GM12801 (cell line): ENCODE results near the gene CEP112.

Source experiments
- CTCF ChIP-seq: IDR thresholded peaks from one replicate; pipeline ENCODE4 v1.5.1; 2011; ENCODE audit warnings: control low read depth; ENCODE audit not compliant: insufficient read length; ENCODE audit errors: extremely low read depth

The CEP112 gene

GRCh38 chr17:65952015-65952414, 239.9 kb downstream of the CEP112 start:
- TF ChIP-seq CTCF = no peak

GRCh38 chr17:65947831-65948230, 244.1 kb downstream of the CEP112 start:
- no peak for TF ChIP-seq CTCF

DNA sequence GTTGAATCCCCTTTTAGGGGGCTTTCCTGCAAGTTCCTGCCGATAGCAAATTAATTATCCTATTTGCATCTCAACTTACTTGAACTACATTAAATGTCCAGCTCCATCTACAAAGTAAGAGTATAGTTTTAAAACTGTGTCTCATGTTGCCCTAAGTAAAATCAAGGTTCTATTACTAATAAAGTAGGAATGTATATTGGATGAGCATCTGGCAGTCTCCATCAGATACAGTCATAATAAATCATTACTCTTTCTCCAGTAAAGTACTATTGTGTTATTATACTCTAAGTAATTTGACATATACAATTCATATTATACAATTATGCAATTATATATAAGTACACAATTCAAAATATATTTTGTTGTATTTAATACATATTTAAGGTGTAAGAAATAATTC, 249.3 kb downstream of the CEP112 start:
- TF ChIP-seq CTCF = no peak

GRCh38 chr17:65941356-65941899, 250.5 kb downstream of the CEP112 start:
- TF ChIP-seq CTCF = no peak

DNA sequence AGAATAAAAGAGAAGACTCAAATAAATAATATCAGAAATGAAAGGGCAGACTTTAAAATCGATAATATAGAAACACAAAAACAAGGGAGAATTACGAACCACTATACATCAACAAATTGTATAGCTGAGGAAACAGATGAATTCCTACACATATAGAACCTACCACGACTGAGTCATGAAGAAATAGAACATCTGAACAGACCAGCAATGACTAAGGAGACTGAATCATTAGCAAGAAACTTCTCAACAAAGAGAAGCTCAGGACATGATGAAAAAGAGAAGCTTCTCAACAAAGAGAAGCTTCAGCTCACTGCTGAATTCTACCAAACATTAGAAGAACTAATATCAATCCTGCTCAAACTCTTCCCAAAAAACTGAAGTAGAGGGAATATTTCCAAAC, 255.9 kb downstream of the CEP112 start:
- no peak for TF ChIP-seq CTCF

DNA sequence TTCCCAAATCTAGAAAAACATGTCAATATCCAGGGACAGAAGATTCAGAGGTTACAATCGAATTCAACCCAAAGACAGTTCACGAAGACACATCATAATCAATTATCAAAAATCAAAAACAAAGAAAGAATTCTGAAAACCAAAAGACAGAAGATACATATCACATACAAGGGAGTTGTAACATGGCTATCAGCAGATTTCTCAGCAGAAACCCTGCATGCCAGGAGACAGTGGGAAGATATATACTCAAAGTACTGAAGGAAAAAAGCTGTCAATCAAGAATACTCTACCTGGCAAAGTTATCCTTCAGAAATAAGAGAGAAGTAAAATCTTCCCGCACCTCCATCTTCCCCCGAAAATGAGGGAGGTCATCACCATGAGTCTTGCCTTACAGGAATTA, 258.6 kb downstream of the CEP112 start:
- no peak for TF ChIP-seq CTCF

DNA sequence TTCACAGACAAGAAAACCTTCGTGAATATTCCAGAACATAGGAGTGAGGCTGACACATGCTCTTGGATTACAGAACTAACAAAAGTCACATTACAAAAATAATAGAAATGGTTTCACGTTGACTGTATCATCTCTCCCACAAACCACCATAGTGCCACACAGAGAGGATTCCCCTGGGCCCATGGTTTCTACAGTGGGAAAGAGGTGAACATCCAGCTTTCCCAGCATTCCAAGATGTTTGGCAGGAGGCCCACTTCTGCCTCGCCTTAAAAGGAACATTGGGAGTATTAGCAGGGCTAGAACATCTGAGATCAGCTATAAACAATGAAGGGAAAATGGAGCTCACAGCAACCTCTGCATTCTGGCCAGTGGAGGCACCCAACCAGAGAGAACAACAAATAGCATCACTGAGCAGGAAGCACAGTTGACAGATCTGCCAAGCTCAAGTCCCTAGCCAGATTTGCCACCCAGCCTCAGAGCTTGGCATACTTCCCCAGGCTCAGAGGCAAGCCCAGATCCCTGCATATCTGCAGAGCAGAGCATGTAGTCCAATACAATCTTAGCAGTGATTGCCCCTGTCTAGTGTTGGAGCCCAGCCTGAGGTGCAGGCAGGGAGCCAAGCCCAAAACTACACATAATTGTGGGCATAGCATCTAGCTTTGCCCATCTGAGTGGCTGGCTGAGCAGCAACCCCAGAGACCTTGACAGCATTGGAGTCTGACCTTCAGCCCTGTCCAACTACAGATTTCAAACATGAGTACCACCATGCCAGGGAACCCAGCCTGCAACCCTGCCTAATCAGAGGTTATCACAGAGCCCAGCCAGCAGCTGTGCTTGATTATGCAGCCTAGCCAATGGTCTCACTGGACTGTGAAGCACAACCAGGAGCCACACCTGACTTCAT, 260.4 kb downstream of the CEP112 start:
- no peak for TF ChIP-seq CTCF
